ENCODE results near the gene TAF10. TPM values are rescaled to one million over a fixed set of nuclear protein-coding genes. Genes with fewer than 3 reads are reported as not detected.

TAF10 gene
- polyA plus RNA-seq, 1 experiment = 205 TPM

DNA sequence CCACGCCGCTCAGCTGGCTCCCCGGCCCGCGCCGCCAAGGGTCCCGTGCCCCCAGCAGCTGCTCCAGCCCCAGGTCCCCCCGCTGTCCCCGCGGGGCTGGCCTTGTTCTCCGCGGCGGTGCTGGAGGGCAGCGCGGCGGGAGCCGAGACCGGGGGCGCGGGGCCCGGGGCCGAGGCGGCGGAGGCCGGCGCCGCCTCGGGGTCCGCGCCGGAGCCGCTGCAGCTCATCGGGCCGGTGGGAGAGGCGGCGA, 128 bp downstream of the TAF10 start:
- Histone ChIP-seq H3K36me3 (ENCODE audit: control insufficient read depth, insufficient read depth, low read length) (peaks cover 41% of the 10 kb centered on the region), H3K4me3 (ENCODE audit: low read depth, low read length) (peak overlapping the region; percentile 79), H3K27me3 (ENCODE audit: control insufficient read depth, insufficient read depth, low read length) (no peaks in the 10 kb centered on the region)
- CTCF ChIA-PET = interaction anchor here (0.6 to 3.2 kb wide), 9 partner anchors 35 to 173 kb away, joined by 3 to 24 read pairs (median 5); partner anchors contain the start of gene MRPL17
- POLR2A ChIA-PET = interaction anchor here (0.6 to 1.1 kb wide), 3 partner anchors 82 to 898 kb away, joined by 3 read pairs; no protein-coding TSS in a partner anchor
- TF ChIP-seq, protein P1, sequence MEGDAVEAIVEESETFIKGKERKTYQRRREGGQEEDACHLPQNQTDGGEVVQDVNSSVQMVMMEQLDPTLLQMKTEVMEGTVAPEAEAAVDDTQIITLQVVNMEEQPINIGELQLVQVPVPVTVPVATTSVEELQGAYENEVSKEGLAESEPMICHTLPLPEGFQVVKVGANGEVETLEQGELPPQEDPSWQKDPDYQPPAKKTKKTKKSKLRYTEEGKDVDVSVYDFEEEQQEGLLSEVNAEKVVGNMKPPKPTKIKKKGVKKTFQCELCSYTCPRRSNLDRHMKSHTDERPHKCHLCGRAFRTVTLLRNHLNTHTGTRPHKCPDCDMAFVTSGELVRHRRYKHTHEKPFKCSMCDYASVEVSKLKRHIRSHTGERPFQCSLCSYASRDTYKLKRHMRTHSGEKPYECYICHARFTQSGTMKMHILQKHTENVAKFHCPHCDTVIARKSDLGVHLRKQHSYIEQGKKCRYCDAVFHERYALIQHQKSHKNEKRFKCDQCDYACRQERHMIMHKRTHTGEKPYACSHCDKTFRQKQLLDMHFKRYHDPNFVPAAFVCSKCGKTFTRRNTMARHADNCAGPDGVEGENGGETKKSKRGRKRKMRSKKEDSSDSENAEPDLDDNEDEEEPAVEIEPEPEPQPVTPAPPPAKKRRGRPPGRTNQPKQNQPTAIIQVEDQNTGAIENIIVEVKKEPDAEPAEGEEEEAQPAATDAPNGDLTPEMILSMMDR (IDR thresholded peaks at IDR 0.05; ENCODE audit: insufficient read depth, low read depth, low read length) = no peak
- no peak for DNase-seq (ENCODE audit: low read depth)

DNA sequence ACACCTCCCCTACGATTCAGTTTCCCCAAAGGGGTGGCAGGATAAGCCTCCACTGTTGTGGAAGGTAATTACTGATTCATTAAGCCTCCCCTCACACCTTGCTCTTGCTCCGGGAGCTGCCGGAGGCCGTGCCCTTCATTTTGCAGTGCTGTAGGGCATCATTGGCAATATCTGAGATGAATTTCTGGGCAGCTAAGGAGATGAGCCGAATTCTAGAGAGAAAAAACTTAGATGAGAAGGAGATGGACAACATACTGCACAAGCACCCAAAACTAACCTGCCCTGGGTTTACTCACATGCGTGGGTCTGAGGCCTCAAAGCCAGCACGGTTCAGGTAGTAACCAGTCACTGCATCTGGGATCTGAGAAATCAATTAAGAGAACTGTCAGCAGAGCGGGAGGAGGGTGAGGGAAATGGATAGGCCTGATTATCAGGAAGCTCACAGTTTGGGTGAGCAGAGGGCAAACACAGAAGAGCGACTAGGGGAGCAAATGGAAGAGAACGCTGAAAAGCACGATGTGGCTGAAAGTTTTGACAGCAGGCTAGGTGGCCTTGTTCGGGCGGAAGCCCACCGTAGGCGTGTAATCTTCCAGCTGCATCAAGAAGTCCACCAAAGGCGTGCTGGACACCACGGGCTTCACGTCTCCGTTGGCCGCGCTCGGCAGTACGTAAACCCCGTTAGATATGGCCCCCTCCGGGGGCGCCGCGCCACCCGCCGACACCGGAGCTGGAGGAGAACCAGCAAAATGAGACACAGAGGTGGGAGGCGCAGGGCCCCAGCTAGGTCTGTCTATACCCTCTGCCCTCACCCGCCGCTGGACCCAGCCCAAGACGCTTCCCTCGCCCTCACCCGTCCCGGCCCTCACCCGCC, 689 bp downstream of the TAF10 start:
- H3K36me3 ChIP-seq (ENCODE audit: control insufficient read depth, insufficient read depth, low read length) = peaks cover 39% of the 10 kb centered on the region
- ChIA-PET CTCF (interaction anchor here (0.6 to 3.2 kb wide), 8 partner anchors 56 to 172 kb away, joined by 3 to 24 read pairs (median 5); partner anchors contain the start of gene MRPL17), POLR2A (interaction anchor here (0.6 to 1.1 kb wide), 3 partner anchors 83 to 899 kb away, joined by 3 read pairs; no protein-coding TSS in a partner anchor)
- peak overlapping the region; percentile 79 for H3K4me3 ChIP-seq (ENCODE audit: low read depth, low read length)
- TF ChIP-seq, protein P1 (IDR thresholded peaks at IDR 0.05; ENCODE audit: insufficient read depth, low read depth, low read length) = no peak
- H3K27me3 ChIP-seq (ENCODE audit: control insufficient read depth, insufficient read depth, low read length) = no peaks in the 10 kb centered on the region
- DNase-seq (ENCODE audit: low read depth) = no peak

- ChIA-PET CTCF (interaction anchor here (3.2 kb wide), 1 partner anchor 72 kb away, joined by 24 read pairs; the partner anchor contains the start of gene MRPL17), POLR2A (no interaction called here)
- TF ChIP-seq, protein P1 (IDR thresholded peaks at IDR 0.05; ENCODE audit: insufficient read depth, low read depth, low read length) = no peak
- DNase-seq (ENCODE audit: low read depth) = no peak
- Histone ChIP-seq H3K4me3 (ENCODE audit: low read depth, low read length) (no peak overlapping the region), H3K36me3 (ENCODE audit: control insufficient read depth, insufficient read depth, low read length) (peaks cover 35% of the 10 kb centered on the region), H3K27me3 (ENCODE audit: control insufficient read depth, insufficient read depth, low read length) (no peaks in the 10 kb centered on the region)
These were observed 1.4 kb downstream of the TAF10 start for GRCh38 chr11:6610591-6610990.

- H3K4me3 ChIP-seq (ENCODE audit: low read depth, low read length) = no peak overlapping the region
- TF ChIP-seq, protein P1 (IDR thresholded peaks at IDR 0.05; ENCODE audit: insufficient read depth, low read depth, low read length) = no peak
- DNase-seq (ENCODE audit: low read depth) = no peak
- ChIA-PET POLR2A (no interaction called here), CTCF (no interaction called here)
- H3K36me3 ChIP-seq (ENCODE audit: control insufficient read depth, insufficient read depth, low read length) = peaks cover 30% of the 10 kb centered on the region
- no peaks in the 10 kb centered on the region for H3K27me3 ChIP-seq (ENCODE audit: control insufficient read depth, insufficient read depth, low read length)
These were observed 2.5 kb downstream of the TAF10 start for GRCh38 chr11:6609502-6610015.

Measured in BJ (cell line).